Superior temporal gyrus (tissue), 1 donor: ENCODE measurements around the gene NPTX1.
A peak's percentile ranks its signal among the peaks of the same experiment; 100 is the strongest.

Experiments
- DNase-seq: peaks from one replicate; pipeline ENCODE4 v3.0.0-alpha.2; 2016; ENCODE audit errors: extremely low spot score

The NPTX1 gene

DNA sequence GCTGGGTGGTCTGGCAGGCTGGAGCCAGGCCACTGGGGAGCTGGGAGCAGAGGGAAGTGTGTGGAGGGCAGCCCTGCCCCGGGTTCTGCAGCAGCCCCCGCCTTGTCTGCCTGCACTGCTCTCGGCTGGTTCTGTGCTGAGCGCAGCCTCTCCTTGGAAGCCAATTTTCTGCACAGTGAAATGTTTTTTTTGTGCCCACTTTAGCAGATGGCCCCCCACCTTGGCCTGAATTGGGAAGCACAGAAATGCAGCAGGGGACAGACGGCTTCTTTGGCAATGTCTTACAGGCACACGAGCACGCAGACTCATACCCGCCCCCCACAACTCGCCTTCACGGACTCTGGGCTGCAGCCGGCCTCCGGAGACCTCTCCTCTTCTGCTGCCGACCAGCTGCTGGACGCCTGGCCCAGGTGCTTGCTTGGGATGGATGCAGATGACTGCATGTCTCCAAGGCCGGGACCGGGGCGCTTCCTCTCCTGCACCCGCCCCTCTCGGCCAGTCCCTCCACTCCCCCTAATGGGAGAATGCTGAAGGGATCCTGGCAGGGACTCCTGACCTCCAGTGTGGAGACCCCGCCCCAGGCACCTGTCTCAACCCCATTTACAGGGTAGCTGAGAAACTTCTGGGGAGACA is 14.8 kb downstream of the NPTX1 start:
- no peak for DNase-seq

DNA sequence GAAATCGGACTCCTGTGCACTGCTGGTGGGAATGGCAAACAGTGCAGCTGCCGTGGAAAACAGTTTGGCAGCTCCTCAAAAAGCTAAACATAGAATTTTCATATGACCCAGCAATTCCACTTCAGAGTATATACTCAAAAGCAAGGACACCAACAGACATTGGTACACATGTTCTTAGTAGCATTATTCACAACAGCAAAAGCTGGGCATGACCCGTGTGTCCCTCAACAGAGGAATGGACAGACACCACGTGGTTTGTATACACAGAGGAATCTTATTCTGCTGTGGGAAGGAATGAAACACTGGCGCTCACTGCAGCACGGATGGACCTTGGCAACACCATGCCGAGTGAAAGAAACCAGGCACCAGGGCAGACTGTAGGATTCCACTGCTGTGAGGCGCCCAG is 16.0 kb downstream of the NPTX1 start:
- peak; percentile 63 for DNase-seq

DNA sequence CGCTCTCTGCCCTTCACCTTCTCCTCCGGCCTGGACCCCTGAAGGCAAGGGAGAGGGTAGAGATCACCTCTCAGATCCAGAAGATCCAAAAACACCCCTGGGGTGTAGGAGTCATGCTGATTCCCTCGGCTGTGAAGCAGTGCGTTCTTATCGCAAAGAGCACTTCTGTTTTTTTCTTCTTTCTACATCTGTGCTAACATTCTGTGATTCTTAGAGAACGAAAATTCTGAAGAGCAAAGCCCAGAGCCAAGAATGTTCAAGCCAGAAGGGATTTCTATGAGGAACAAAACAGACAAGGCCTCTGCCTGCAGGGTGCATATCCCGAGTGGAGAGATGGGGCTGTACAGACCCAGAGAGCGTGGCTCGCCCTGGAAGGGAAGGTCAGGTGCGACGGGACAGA is 17.2 kb downstream of the NPTX1 start:
- DNase-seq, result no peak

DNA sequence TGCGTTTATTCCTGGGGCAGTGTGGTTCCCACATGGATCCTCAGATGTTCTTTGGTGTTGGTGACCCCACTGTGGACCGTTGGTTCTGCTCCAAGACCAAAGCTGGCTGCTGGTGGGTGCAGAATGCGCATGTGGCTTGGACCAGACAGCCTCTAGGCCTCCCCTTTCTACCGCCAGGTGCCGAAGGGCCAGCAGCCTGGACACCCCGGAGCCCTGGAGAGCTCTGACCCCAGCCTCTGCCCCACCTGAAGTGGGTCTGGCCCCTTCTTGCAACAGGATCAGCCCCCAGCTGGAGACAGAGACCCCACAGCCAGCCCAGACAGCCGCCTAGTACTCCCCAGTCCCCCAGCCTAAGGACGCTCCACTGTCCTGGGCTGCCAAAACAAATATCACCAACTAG is 18.4 kb downstream of the NPTX1 start:
- no peak for DNase-seq

DNA sequence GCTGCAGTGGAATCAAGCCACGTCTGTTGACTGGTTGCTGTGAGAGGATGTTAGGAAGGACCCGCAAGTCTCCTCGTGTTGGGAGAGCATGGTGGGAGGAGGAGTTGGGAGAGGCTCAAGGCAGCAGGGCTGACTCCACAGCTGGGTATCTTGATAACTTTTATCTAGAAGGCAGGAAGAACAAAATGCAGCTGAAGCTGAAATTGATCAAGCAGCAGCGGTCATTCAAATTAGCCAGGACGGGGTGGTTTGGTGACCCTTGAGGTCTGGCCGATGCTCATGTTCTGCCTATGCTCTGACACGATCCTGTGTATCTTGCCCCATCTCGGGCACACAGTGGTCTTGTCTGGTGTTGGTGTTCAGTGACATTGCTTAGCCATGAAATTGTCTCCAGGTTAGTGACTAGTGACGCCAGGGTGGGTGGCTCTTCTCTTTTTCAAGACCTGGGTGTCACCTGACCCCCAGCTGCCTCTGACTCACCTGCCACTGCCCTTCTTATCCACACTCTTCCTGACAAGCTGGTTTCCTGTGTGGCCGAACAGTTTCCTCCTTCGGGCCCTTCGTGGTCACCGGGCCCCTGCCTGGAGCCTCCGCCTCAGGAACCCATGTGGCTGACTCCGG is 19.1 kb downstream of the NPTX1 start:
- DNase-seq, result no peak

DNA sequence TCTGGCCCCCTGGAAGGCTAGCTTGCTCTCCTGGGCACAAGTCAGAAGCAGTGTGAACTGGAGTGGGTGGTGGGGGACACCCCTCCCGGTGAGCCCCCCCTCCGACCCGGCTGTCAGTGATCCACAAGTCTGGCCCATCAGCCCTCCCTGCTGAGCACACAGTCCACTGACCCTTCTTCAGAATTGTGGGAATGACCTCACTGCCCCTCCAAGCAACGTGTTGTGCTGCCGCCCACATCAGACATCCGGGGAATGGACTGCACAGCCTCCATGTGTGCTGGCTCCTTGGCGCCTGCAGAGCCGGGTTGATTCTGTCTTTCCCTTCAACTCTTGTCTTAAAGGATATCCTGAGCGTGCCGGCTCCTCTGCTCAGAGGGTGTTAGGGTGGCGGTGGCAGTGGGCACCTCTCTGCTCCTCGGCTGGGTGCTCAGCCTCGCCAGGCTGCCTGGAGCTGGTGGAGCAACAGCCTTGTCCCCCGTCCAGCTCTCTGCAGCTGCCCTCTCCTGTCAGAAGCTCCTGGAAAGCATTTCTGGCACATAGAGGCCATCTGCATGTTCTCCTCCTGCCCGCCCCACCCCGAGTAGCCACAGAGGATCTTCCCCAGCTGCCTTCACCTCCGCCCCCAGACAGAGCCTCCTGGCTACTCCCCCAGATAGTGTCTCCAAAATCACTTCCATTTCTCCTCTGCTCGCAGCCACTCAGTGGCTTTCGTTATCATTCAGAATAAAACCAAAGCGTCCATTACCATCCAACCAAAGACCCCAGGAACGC is 19.8 kb downstream of the NPTX1 start:
- DNase-seq, result no peak

DNA sequence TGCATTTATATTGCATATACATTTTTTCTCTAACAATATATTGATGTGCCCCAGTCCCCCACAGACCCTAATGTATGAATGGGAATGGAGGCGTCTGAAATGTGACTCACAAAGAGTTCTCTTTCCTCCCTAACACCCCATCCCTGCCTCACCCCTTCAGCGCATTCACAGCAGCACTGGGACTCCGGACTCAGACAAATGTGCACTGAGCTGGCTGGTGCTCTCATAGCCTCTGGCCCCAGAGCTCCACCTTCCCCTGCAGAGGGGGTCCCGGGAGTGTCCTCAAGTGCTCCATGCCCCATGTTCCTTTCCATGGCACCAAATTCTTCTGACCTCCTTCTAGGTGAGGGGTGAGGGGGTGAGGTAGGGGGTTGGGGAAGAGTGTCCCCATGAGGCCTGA is 20.6 kb downstream of the NPTX1 start:
- no peak for DNase-seq

DNA sequence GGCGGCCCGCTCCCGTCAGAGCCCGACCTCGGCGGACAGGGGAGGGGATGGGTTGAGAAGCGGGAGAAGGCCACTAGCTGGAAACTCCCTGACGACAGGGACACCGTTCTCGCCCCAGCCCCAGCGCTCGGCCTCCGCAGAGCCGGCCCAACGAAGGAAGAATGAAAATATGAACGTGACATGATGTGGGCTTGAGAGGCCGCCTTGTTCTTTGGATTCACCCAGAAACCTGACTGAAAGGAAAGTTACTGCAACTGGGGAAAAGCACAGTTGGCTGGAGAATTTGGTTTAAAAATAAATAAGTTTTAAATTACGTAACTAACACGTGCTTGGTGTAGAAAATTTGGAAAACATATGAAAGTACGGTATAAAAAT is 21.1 kb downstream of the NPTX1 start:
- DNase-seq, result peak; percentile 71

DNA sequence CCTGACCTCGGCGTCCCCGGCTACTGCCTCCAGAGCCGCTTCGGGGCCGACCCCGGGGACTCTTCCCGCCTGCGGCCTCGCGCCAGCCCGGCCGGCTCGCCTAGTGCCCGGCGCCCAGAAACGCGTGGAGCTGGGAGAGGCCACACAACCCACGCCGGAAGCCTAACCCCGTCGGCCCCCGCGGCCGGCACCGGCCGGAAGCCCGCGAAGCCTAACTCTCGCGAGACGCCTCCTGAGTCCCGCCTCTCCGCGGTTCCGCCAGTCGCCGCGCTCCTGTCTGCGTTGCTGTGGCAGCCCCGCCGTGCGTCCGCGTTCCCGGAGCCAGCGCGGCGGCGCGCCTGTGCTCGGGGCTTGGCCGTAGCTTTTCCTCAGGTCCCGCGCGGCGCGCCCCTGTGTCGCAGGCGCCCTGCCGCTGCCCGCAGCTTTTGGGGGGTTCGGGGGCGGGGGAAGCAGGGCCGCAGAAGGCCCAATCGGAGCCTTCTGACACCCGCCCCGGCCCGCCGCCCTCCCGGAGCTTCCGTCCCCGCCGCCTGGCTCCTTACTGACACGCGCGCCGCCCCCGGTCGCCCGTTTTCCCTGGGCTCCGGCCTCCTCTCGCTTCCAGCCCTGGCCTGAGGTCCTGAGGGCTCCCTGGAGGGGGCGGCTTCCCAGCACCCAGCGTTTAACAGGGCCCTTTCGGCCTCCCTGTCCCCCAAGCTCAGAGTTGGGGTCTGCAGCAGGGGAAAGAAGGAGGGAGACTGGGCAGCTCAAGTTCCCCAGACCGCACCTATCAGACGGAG is 21.7 kb downstream of the NPTX1 start:
- peak; percentile 96 for DNase-seq

DNA sequence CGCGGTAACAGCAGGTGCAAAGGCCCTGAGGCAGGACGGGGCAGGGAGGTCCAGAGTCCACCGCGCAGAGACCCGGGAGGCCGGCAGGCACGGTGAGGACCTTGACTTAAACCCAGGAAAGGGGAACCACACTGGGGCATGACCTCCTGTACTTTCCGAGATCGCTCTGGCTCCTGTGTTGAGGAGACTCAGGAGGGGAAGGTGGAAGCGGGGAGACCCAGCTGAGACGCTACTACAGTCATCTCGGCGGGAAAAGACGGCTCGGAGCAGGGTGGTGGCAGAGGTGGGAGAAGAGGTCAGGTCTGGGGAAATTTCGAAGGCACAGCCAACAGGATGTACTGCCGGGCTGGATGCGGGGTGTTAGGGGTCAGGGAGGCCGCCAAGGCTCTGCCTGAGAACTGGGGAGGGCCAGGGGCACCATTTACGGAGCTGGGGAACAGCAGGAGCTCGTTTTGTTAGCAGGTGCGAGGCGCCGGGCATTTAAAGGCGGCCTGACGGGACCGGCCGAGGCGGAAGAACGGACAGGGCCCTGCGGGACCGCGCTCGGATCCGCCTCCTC is 22.3 kb downstream of the NPTX1 start:
- DNase-seq, result no peak

DNA sequence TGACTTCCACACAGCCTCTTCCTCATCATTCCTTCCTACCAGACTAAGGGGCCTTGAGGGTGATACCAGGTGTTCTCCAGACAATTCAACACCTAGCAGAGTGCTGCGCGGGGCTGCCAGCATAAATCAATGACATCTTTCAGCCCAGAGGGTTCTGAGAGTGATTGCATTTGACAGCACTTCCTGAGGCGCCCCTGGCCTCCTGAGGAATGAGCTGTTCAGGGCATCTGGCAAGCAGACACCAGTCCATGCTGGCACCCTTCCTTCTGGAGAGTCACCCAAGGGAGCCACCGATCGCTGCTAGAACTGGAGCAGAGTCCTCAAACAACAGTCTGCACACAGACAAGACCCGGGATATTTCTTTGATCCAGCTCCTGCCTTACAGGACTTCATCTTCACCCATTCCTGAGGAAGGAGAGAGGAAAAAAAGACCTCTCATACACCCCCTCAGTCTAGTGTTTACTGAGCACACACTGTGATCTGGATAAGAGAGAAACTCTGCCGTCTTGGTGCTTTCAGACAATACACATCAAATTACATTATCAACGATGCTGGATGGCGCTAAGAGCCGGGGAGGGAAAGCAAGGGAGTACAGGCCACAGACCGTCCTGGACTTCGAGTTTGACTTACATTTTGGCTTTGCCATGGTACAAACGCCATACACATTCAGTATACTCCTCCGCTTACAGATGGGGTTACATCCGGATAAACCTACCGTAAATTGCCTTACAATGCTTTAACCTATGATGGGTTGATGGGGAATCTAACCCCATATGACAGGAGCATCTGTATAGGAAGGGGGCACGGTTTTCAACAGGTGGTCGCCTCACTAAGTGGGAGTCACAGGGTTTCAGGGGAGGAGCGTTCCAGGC is 23.0 kb downstream of the NPTX1 start:
- no peak for DNase-seq

DNA sequence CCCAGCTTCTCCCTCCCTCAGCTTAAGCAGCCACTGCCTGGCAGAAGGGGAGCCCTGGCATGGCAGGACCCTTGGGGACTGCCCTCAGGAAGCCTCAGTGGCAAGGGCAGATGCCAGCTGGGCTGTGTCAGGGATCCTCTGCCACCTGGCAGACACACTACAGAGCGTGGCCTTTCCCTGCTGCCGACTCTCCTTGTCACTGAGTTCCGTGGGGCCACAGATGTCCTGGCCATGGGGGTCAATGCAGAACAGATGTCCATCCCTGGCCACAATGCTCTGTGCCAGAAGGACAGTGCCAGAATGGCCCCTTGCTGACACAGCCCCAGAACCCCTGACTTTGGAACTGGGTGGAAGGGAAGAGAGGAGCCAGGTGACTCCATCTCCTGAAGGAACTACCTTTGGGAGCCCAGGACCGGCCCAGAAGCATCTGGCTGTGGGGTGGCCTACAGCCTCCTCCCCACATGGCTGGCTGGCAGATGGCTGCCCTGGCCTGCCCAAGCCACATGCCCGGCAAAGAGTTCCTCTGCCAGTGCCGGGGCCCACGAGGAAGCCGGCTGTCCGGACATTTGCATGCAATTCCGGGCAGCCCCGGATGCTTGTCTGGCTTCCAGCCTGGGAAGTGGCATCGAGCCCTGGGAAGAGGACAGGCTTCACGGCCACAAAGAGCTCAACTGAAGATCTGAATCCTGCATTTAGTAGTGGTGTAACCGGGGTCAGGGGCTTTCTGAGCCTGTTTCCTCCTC is 24.1 kb downstream of the NPTX1 start:
- DNase-seq, result no peak

DNA sequence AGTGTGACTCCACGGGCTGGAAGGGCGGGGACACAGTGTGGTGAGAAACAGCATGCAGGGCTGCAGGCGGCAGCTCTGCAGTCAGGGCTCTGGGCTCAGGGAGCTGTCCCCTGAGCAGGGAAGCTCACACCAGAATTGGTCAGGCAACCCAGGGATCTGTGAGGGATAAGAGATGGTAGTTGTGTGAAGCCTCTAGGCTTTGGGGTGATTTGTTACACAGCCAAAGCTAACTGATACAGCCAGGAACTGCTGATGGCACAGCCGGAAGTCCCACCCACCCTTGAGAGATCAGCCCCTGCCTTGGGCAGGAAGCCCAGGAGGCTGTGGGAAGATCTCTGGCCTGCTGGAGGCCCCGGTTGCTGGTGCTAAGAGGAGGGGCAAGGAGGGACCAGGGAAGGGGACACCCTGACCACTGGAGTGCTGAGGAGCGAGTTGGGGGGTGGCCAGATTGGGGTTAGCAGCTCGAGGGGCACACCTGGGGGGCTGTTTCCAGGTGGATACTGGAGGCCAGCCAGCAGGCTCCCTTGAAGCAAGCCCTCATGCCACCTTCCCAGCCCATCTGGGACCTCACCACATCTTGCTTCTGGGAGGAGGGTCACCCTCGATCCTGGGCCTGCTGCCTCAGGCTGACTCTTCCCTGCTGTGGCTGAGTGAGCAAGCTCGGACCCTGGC is 25.2 kb downstream of the NPTX1 start:
- no peak for DNase-seq

DNA sequence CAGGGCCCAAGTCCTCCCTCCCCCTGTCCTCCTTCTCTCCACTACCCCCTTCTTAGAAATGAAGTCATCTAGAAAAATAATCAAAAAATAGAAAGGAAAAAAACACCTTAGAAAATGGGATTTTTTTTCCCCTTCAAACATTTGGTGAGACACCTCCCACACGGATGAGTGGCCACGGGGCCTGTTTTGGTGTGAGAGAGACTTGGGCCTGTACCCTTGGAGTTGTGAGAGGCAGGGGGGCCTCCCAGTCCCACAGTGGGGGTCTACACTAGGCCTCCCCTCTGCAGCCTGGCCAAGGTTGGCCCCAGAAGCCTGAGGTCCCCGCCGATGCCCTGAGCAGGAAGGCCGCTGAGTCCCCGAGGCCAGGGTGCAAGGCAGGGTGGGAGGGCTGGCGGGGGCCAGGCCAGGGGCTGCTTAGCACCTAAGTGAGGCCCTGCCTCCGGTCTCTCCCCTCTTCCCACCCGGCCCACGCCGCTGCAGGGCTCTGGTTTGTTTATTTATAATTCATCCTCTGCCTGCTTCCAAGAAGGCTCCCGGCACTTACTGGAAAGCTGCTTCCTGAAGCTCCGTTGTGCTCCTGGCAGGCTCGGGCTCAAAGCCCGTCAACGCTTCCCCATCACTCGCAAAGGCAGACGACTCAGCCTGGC is 26.4 kb downstream of the NPTX1 start:
- peak; percentile 56 for DNase-seq

DNA sequence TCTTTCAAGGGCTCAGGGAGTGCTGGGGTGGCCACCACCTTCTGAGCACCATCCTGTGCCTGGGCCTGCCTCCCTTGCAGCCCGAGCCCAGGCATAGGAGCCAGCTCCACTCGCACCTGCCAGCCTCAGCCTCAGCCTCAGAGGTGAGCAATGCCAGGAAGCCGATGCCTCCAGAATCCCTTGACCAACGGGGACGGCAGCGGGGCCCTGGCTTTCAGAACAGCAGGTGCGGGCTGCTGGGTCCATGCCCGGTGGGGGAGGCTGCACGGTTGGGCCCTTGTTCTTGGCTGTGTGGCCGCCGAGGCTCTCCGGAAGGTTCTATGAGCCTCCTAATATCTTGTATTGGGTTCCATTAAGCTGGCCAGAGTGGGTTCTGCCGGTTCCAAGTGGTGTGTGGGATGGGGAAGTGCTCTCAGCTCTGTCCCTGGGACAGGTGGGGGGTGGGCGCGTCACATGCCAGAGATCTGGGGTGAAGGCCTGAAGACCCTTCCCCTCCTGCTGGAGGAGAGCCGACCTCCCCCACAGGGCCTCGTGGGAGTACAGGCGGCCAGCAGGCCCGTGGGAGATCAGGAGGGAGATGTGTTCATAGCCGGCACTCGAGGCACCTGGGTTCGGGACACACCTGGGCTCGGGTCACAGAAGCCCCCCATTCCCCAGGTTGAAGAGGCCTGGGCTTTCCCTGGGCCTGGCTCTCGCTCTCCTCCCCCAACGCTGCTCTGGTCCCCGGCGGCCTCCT is 27.0 kb downstream of the NPTX1 start:
- DNase-seq, result no peak

DNA sequence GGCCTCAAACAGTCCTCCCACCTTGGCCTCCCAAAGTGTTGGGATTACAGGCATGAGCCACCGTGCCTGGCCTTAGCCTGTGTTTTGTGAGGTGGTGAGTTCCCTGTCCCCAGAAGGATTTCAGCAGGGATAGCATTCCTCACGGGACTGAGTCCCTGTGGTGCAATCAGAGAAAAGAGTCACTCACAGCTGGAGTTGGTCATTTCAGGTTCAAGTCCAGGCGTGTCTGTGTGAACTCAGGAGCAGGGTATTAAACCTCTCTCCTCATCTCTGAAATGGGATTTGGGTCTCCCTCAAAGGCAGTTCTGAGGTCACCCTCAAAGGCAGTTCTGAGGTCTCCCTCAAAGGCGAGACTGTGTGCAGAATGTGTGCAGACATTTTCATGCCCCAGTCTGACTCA is 28.6 kb downstream of the NPTX1 start:
- DNase-seq, result no peak

DNA sequence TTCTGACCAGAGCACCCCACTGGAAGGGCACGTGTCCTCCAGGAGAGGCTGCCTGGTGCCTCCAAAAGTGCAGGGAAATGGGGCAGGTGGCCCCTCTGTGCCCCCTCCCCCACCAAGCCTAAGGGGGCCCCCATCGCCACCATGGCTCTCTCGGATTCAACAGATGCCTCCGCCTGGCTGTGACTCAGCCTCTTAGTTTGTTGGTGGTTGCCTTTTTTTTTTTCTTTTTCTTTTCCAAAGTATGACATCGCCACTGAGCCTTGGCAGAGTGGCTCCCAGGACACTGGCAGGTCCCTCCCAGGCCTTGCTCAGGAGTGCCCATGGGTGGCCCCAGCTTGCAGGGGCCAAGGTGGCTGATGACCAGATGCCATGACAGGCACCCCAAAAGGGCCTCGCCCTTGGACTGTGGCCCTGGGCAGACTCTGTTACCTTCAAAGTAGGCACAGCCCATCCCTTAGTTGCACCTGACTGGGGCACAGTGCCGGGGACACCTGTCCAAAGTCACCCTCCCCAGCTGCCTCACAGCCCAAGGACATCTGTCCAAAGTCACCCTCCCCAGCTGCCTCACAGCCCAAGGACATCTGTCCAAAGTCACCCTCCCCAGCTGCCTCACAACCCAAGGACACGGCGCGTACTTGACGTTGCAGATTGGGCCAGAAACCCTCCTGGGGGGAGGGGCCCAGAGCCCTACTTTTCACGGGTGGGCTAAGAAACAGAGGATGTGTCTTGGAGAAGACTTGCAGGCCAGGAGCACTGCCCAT is 29.6 kb downstream of the NPTX1 start:
- DNase-seq, result no peak

DNA sequence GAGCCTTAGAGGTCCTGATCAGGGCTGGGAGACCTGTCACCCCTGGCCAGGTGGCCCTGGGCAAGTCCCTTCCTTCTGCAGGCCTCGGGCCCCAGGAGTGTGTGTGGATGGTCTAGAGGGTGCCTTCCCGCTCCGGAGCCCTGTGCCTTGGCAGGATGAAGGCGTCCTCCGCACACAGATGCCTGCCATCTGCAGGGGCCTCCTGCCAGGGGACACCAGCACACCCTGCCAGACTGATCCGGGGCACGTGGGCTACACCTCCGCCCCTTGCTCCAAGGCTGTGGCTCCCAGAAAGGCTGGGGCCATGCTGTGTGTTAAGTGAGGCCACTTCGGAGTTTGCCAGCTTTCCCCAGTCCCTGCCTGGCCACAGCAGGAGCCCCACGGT is 30.7 kb downstream of the NPTX1 start:
- no peak for DNase-seq
